ENCODE data around the gene PAQR9.

PAQR9 gene

DNA sequence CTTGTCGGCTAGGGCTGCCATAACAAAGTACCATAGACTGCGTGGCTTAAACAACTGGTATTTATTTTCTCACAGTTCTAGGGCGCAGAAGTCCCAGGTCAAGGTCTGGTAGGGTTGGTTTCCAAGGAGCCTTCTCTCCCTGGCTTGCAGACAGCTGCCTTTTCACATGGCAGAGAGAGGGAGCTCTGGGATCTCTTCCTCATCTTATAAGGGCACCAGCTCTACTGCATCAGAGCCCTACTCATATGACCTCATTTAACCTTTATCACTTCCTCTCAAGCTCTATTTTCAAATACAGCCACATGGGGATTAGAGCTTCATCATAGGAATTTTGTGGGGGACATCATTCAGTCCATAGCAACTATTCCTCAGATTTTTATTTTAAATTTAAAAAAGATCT, 17.6 kb upstream of the PAQR9 start:
- no peak for DNase-seq

GRCh38 chr3:142977399-142977728, 13.9 kb upstream of the PAQR9 start:
- no peak for DNase-seq

DNA sequence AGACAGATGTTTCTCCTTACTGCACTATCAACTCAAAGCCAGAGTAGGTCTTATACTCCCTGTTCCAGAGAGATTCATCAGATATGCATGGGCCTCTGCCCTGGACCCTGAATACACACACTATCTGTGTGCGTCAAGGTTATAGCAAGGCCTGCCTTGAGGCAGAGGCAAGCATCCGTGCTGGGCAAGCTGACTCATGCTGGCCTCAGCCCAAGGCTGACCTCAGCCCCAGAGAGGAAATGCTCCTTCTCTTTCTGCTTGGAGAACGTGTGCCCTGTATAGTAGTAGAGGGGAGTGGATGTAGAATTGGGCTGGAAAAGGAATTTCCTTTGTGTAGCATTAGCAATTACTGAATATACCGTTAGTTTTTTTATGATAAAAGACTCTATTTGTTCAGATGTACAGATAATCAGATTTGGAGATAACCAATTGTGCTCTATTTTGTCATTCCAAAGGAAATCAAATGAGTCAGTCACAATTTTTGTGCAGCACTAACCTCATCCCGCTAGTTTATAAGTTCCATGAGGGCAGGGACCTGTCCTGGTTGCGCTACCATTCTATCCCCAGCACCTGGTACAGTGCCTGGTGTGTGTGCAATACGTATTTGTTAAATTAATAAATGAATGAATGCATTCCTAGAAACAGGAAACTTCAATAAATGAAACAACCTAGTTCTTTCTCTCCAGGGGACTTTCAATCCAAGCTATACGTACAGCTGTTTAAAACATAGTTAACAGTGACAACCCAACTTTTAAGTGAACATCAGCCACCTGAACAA, 13.3 kb upstream of the PAQR9 start:
- peak; percentile 63 for DNase-seq

DNA sequence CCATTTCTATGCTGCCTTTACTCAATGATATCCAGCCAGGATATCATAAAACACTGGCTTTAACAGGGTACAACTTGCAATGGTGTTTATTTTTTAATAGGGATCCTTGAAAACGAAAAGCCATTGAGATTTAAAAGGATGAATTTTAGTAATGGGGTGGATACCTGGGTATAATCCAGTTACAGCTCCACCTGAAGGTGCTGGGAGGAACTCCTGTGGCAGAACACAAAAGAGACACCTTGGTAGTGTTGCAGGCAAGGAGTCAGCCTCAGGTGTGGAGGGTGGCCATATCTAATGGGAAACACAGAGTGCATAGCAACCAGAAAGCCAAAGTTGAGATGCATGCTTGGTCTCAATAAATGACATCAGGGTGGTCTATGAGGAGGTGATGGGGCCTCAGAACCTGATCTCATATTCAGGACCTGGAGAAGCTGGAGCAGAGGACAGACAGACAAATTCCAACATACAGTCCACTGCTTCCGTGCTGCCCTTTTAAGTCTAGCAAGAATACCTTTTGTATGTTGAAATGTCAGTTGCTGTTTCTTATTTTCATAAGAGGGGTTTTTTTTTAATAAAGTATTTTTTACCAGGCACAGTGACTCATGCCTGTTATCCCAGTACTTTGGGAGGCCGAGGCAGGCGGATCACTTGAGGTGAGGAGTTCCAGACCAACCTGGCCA, 12.0 kb upstream of the PAQR9 start:
- no peak for DNase-seq

DNA sequence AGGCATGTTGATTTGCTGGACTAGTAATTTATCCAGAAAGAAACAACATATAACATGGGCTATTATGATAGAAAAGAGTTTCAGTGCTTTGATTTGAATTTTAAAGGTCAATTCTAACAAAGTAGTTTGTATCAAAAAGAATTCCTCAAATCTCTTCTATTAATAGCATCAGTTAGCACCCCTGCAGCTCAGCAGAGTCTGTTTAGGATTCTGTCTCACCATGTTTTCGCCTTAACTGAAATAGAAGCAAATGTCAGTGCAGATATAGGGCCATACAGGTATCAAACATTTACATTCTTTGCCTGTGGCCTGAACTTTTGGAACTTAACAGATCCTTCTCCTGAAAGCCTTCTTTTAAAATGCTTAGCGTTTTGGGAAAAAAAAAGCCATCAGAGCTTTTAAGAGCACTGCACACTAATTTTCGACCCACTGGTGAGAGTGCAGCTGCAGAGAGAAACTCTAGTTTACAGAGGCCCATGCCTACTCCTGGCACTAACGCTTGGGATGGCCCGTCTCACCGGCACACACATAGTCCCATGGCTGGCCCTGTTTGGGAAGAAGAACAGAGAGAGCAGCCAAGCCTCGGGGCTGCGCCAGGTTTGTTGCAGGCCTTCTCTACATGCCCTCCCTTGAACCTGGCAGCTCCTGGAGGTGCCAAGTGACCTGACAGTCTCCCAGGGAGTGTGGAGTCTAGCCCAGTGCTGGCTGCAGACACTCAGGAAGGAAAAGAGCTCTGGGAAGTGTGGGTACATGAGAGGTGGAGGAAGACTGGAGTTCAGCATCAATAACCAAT, 9.9 kb upstream of the PAQR9 start:
- no peak for DNase-seq

- DNase-seq = no peak
Observed at GRCh38 chr3:142972092-142972753, 8.7 kb upstream of the PAQR9 start.

DNA sequence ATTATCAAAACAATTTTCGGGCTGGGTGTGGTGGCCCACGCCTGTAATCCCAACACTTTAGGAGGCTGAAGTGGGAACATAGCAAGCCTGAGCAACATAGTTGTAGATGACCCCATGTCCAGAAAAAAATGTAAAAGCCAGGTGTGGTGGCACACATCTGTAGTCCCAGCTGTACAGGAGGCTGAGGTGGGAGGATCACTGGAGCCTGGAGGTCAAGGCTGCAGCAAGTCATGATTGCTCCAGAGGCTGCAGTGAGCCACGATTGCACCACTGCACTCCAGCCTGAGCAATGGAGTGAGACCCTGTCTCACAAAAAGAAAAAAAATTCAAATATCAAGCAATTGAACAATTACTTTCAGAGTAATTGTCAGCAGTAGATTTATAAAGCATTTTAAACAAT, 8.0 kb upstream of the PAQR9 start:
- DNase-seq = no peak

- no peak for DNase-seq
Observed at GRCh38 chr3:142968319-142969025, 5.0 kb upstream of the PAQR9 start.

DNA sequence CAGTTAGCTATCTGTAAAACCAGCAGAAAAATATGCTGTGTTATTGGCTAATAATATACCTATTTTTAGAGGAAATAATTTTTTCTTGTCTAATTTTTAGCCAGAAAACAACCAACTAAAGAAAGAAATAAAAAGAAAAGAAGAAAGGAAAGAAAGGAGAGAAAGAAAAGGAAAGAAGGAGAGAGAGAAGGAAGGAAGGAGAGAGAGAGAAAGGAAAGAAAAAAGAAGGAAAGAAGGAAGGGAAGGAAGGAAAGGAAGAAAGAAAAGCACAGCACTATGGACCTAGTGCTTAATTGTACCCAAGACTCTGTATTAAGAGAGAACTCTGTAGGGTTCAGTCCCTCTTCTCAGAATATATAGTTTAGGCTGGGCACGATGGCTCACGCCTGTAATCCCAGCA, 3.3 kb upstream of the PAQR9 start:
- DNase-seq = no peak

- no peak for DNase-seq
Observed at GRCh38 chr3:142965581-142965980, 2.1 kb upstream of the PAQR9 start.

DNA sequence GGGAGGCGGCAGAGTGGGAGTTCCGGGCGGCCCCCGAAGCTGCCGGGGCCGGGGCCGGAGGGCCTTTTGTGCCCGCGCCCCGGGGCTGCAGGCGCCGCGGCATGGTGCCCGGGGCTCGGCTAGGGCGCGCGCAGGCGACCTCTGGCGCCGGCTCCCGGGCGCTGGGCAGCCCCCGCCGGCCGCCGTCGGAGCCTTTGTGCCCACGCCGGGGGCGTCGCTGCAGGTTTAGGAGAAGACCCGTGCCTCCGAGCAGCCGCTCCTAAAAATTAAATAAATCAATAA, 299 bp downstream of the PAQR9 start:
- DNase-seq = no peak

DNA sequence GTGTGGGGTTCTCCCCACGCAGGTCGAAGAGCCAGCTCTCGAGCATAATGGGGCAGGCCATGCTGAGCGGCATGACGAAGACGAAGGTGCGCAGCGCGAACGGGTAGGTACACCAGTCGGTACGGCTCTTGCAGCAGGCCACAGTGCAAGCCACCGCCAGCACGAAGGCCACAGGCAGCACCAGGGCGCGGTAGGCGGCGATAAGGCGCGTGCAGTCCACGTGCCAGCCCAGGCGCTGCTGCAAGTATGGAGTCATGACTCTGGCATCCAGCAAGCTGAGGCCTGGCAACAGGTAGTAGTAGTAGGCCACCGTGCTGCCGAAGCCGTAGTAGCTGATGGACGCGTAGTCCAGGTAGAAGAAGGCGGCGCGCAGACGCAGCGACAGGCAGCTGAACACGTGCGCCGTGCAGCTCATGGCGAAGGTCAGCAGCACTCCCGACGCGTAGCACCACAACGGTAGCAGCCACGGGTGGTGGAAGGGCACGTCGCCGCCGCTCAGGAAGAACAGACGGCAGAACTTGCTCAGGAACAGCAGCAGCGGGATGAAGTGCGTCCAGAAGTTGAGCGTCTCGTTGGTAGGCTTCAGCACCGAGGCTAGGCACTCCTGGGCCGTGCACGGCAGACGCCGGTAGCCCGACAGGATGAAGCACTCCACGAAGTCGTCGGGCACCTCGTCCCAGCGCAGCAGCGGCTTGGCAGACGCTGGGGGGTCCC, 797 bp downstream of the PAQR9 start:
- no peak for DNase-seq

DNA sequence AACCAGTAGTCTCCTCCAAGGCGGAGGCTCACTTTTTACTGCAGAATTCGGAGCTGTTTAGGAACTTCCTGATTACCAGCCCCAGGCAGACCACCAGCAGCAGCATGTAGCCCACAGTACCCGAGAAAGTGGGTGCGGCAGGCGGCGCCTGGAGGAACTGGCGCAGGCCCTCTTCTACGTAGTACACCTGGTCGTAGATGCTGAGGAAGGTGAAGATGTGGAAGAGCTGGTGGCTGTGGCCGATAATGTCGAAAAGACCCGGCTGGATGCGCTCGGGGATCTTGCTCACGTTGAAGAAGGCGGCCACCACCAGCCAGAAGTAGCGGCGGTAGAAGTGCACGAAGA, 1.3 kb downstream of the PAQR9 start:
- no peak for DNase-seq

GRCh38 chr3:142961539-142961938, 1.9 kb downstream of the PAQR9 start:
- no peak for DNase-seq

DNA sequence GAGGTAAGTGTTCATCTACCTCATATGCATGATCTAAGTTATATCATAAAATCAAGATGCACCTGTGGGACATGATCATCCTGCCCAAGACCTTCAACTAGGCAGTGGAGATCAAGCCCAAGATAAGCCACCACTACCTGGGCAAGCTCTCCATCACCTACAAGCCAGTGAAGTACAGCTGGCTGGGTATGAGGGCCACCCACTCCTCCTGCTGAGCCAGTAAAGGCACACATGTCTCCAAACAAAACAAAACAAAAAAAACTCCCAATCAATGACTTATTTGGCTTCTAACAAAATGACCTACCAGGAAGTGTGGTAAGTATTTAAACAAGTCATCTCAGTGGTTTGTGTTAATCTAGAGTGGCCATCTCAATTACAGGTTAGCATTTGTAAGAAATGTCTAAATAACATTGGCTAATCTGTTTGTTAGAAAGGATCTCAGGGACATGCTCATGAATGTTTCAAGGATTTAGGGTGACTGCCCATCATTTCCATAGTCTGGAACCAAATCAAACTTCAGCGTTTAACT, 3.1 kb downstream of the PAQR9 start:
- DNase-seq = no peak

DNA sequence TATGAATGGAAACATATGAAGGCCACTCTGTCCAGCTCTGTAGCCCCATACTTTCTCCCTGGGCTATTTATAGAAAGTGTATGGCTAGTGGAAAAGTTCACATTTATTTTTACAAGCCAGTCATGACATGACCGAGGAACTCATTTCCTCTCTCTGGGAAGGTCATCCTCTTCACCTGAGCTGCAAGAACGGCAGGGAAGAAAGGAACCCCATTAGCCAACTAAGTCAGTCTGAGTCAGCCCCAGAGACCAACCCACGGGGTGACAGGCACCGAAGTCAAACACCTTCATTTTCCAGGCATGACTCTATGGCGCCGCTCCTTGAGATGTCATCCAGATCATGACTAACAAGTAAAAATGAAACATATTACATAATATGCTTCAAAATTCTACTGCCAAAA, 4.8 kb downstream of the PAQR9 start:
- DNase-seq = no peak

DNA sequence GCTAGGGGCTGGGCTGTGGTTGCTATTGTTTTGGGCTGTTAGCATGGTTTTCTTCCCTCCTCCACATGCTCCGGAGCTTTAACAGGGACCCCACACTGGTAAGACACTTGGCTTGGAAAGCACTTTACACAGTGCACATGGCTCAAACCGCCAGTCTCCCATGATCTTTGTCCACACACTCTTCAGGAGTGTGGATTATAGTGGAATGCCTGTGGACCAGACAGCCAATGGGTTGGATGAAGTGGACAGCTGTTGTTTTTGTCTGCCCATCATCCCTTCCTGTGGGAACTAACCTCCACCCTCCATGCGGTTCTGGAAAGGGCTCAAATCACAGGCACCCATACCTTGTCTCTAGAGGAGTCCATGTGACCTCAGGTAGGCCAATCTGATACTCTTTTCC, 10.0 kb downstream of the PAQR9 start:
- no peak for DNase-seq

DNA sequence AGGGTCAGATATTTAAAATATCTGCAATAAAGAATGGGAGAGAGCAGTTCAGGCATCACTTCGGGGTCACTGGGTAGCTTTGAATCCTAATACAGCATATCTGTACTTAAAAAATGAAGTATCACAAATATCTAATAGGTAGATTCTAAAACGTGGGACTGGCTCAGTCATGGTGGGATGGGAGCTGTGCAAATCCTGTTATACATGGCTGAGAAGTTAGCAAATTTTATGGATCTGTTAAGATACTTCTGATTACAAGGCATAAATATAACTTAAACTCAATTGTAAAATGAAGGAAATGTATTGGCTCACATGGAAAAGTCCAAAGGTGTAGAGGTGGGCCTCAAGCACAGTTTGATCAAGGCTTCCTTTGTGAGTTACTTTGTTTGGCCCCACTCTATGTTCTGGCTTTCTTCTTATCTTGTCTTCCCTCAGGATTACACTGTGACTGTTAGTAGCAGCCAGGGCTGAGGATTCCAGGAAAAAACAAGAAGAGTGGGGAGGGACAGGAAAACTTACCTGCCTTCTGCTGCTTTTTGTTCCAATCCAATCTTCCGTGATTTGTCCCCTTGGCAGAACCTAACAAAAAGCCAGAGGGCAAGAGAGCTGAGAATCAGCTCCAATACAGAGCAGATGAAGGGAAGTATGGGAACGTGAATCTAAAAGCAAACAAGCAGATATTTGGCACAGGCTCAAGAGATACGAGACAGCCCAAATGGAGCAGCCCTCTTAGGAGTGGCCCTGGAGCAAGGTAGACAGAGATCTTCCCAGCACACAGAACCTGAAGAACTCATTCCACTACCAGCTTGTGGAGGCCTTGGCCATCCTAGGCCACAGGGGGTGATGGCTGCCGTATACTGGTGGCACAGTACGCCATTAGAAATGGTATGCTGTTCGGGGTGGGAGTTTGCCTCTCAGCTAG, 10.9 kb downstream of the PAQR9 start:
- DNase-seq = no peak

- DNase-seq = no peak
Observed at GRCh38 chr3:142951794-142952193, 11.7 kb downstream of the PAQR9 start.

DNA sequence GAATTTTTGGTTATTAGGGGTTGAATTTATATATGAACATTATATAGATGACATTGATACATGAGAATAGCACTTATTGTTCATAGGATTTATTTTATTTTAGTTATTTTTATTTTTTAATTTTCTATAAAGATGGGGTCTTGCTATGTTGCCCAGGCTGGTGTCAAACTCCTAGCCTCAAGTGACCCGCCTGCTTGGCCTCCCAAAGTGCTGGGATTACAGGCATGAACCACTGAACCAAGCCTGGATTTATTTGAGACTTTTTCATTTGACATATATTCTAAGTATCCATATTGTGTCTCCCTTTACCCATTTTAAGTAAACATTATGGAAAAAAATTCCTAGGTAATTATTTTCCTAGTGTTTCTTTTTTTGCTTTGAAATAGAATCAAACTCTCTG, 12.5 kb downstream of the PAQR9 start:
- DNase-seq = no peak

All from NCI-H446 treated with DMSO at 0.1 percent for 48 hours (cell line).